IPS-NIHi11 (cell line): ENCODE results near the gene MUC5B.

ENCODE experiments used
- DNase-seq: peaks from one replicate; pipeline ENCODE4 v3.0.0; 2012; ENCODE audit warnings: mixed read lengths, low spot score

The MUC5B gene

GRCh38 chr11:1299621-1300020 lies 76.8 kb downstream of the MUC5B start:
- DNase-seq: no peak

- no peak for DNase-seq
These were observed 77.3 kb downstream of the MUC5B start for GRCh38 chr11:1300121-1300520.

GRCh38 chr11:1300569-1301187 lies 77.8 kb downstream of the MUC5B start:
- no peak for DNase-seq

- no peak for DNase-seq
These were observed 78.5 kb downstream of the MUC5B start for GRCh38 chr11:1301220-1302000.

- no peak for DNase-seq
These were observed 79.2 kb downstream of the MUC5B start for GRCh38 chr11:1302041-1302460.

- DNase-seq: no peak
These were observed 79.7 kb downstream of the MUC5B start for GRCh38 chr11:1302461-1303125.

GRCh38 chr11:1303126-1303821 lies 80.4 kb downstream of the MUC5B start:
- peak; percentile 61 for DNase-seq

- no peak for DNase-seq
These were observed 81.1 kb downstream of the MUC5B start for GRCh38 chr11:1303973-1304372.

GRCh38 chr11:1304380-1304779 lies 81.5 kb downstream of the MUC5B start:
- DNase-seq: no peak

- no peak for DNase-seq
These were observed 82.2 kb downstream of the MUC5B start for GRCh38 chr11:1305063-1305495.

- DNase-seq: no peak
These were observed 82.7 kb downstream of the MUC5B start for GRCh38 chr11:1305501-1306056.

GRCh38 chr11:1306186-1307162 lies 83.6 kb downstream of the MUC5B start:
- no peak for DNase-seq

- no peak for DNase-seq
These were observed 84.5 kb downstream of the MUC5B start for GRCh38 chr11:1307163-1307870.

- DNase-seq: no peak
These were observed 85.3 kb downstream of the MUC5B start for GRCh38 chr11:1307998-1308742.

GRCh38 chr11:1308743-1309497 lies 86.1 kb downstream of the MUC5B start:
- DNase-seq: peak; percentile 91

GRCh38 chr11:1309498-1310317 lies 86.8 kb downstream of the MUC5B start, which contains the start of gene TOLLIP:
TSS of gene TOLLIP (minus strand) at chr11:1309632. CDS start at chr11:1309498, 134 bp downstream.
- DNase-seq: peak; percentile 100

GRCh38 chr11:1310318-1310687 lies 87.4 kb downstream of the MUC5B start:
- DNase-seq: no peak
